Gastrocnemius medialis (tissue), 4 donors: ENCODE measurements around the gene EPN3.

Source experiments
- CTCF ChIP-seq, 5 experiments: fragments of 450-650 bp in 3 of 5; fragments of 200-600 bp in 2 of 5; sonication (generic) in 2 of 5; IDR thresholded peaks in 4 of 5; conservative IDR thresholded peaks in 1 of 5; 1 replicate in 4 of 5; 2 replicates in 1 of 5; pipeline ENCODE4 v1.5.1; 2016 to 2019; ENCODE audit warnings: antibody characterized with exemption in 5 of 5, mild to moderate bottlenecking in 3 of 5, moderate library complexity in 3 of 5
- POLR2A ChIP-seq, 2 donors: fragments of 450-650 bp; IDR thresholded peaks; one replicate each; pipeline ENCODE4 v1.6.1; 2017; ENCODE audit warnings: antibody characterized with exemption in 2 of 2, mild to moderate bottlenecking in 2 of 2, moderate library complexity in 2 of 2

GRCh38 chr17:50585346-50585745 is 52.8 kb downstream of the EPN3 start:
- no peak for TF ChIP-seq CTCF (IDR thresholded peaks at IDR 0.05 in 4 of 5, conservative IDR thresholded peaks at IDR 0.05 in 1 of 5)
- no peak for TF ChIP-seq POLR2A (IDR thresholded peaks at IDR 0.05)
